IPS-18c (cell line): Measurements from ENCODE around the gene MASP1.

Experiments used
- H3K4me3 ChIP-seq: 2 replicates; pipeline ENCODE4 v1.7.0; 2013; ENCODE audit warnings: low read depth, mild to moderate bottlenecking, low read length, moderate library complexity; ENCODE audit not compliant: insufficient read depth
- H3K9me3 ChIP-seq: one replicate; pipeline ENCODE4 v1.6.1; 2013; ENCODE audit warnings: mild to moderate bottlenecking, low read length, moderate library complexity; ENCODE audit not compliant: control insufficient read depth, insufficient read depth

MASP1 gene

DNA sequence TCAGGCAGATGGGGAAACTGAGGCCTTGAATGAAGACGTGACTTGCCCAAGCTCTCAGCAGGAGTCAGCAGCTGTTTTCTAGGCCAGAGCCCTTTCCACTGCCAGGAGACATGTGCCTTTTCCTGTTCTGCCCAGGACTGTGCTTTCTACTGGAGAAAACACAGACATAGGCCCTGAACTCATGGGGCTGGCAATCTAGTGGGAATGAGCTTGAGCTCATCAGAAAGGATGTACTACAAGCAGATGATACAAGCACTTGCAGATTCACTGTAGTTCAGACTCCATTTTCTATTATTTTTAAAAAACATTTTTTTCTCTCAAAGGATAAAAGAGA is 14.4 kb downstream of the MASP1 start:
- no peaks in the 10 kb centered on the region for H3K9me3 ChIP-seq

DNA sequence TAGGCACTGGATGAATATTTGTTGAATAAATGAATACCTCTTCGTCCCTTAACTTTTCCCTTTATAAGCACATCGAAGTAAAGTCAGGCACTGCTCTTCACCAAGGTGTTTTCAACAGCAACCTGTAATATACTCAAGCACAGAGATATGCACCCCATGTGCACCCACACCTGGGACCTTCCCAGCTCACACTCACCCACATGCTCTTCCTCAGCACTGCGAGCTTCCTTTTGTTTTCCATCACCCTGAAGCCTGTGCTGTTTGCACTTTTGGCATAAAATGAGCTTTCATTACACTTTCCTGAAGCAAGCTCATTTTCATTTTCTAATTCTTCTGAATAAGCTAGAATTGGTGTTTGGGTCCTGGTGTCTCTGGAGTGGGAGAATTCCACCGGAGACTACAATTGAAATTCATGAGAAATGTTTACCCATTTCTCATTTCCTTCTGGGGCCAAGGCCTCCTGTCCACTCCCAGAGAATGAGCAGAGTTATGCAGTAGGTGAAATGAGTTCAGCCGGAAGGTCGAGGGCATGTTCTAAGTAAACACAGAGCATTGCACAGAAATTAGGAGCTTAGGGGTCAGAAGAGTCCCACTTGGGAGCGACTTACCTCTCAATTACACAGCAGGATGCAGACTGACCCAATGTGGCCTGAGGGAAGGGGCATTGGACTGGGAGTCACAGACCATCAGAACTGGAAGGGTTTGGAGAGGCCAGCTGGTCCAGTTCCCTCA is 15.0 kb downstream of the MASP1 start:
- Histone ChIP-seq H3K9me3 (no peaks in the 10 kb centered on the region), H3K4me3 (no peak overlapping the region)

More for the DNA sequence above, 14.4 kb downstream of the MASP1 start:
- no peak overlapping the region for H3K4me3 ChIP-seq

DNA sequence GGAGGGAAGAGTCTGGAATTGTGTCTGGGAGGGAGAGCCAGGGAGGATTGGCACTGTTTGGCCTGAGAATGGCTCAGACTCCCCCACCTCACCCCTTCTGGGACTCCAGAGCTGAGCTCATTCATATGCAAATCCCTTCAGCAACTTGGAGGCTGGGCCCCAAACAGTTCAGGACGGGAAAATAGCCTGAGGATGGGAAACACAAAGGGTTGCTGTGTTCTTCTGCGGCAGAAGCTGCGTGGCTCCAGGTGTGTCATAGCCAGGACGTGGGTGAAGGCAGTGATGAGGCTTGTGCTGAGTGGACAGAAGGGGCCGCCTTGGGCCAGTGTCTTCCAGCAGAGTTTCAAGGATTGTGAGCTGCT is 16.6 kb downstream of the MASP1 start:
- H3K4me3 ChIP-seq, result no peak overlapping the region

DNA sequence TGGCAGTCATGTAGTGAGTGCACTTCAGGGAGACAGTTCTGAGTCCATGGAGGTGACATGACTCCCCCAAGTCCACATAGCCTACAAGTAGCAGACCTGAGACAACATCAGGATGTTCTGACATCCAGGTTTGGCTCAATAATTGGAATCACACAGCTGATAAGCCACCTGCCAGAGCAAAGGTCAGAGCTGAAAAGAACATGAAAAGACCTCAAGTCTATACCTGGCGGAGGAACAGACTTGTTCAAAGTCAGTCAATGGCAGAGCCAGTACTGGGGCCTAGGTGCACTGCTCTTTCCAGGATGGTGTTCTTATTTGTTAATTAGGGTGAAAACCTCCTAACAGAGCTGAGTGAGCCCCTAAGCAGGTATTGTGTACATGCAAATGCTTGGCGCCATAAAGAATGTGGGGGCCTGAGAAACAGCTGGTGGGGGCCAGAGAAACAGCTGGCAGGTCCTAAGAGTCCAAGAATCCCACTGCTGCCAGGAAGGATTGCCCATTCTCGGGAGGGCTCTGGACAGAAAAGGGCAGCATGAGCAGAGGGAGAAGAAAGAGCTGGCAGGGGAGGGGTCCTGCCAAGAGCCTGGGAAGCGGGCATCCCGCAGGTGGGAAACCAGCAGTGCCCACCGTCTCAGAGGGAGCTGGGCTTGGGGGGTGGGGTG is 17.1 kb downstream of the MASP1 start:
- Histone ChIP-seq H3K4me3 (0 out of 2 replicates have a peak overlapping the region, but pooled peaks have one; percentile 4), H3K9me3 (peaks cover 2% of the 10 kb centered on the region)

More for the DNA sequence above, 16.6 kb downstream of the MASP1 start:
- peaks cover 2% of the 10 kb centered on the region for H3K9me3 ChIP-seq

DNA sequence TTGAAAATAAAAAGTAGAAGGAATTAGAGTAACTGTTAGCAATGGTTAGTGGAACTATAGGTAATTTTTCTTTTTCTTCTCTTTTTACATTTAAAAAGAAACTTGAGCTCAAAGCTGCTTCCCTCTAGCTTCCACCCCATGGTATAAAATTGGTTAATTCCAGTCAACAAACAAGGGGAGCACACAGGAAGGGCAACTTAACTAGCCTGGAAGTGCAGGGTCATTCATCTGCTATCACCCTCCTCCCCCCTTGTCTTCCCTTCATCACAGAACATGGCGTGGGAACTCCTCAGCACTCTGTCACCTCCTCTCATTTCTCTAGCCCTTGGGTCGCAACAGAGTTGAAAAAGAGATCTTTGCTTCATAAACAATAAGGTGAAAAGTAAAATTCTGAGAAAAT is 20.0 kb downstream of the MASP1 start:
- H3K4me3 ChIP-seq, result no peak overlapping the region
- peaks cover 4% of the 10 kb centered on the region for H3K9me3 ChIP-seq

DNA sequence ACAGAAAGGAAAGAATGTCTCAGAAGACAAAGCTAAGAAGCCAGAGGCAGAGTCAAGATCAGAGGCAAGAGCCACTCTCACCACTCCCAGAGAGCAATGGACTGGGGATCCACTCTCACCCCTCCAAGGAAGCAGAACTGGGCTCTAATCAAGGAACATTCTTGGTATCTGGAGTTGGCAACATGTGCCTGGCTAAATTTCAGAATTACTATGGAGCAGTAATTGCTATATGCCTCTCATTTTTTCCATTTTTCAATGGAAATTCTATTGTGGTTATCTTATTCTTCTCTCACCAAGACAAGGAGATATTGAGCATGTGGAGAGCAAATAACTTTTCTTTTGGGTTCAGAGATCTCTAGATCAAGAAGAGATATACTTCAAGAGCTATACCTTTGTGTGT is 22.1 kb downstream of the MASP1 start:
- H3K4me3 ChIP-seq, result no peak overlapping the region
- peaks cover 4% of the 10 kb centered on the region for H3K9me3 ChIP-seq

DNA sequence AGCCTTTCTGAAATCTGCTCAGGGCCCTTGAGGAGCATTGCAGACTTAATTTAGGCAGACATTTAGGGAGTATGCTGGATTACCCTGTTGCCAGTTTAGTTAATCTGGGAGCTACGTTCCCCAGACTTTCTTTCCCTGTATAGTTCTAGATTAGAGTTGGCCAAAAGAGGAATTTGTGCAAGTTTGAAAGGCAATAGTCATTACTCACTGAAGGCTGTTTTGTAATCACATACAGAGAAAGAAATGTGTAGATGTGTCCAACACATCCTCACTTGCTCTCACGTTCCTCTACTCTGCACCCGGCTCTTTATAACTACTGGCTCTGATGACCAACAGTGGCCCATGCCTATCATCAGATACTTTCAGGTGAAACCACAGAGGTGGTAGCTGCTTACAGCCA is 24.2 kb downstream of the MASP1 start:
- Histone ChIP-seq H3K9me3 (peaks cover 4% of the 10 kb centered on the region), H3K4me3 (no peak overlapping the region)

DNA sequence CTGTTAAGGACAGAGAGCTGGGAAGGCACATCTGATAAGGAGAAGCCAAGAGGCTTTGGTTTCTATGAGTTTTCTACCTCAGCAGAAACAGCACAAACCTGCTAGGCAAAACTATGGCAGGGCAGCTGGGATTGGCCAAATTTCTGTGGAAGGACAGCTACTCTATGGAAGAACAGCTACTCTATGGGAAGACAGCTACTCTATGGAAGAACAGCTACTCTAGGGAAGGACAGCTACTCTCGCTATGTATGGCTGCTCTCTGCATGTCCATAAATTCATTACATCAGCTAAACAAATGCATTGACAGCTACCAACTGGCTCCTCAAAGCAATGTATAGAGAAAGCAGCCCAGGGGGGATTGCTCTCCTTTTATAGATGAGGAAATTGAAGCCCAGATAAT is 24.8 kb downstream of the MASP1 start:
- Histone ChIP-seq H3K9me3 (peaks cover 4% of the 10 kb centered on the region), H3K4me3 (no peak overlapping the region)

DNA sequence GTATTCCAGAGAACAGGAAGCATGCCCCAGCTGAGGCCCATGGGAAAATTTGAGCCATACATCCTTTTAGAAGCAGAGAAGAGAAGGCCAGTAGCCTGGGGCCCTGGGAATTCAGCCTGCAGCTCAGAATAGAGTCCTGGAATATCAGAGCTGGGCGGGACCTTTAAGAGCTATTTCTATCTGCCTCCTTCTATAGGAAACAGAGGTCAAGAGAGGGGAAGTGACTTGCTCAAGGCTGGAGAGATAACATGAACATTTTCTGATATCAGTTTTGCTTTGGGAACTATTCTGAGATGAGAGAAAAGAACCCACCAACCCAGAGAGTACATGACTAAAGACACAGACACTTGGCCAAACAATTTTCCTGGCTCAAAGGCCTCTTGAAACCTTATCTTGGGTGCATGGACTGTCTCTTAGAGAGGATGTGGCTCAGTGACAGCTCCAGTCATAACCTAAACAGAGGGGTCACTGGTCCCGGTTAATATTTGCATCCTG is 26.0 kb downstream of the MASP1 start:
- Histone ChIP-seq H3K4me3 (no peak overlapping the region), H3K9me3 (peaks cover 4% of the 10 kb centered on the region)

DNA sequence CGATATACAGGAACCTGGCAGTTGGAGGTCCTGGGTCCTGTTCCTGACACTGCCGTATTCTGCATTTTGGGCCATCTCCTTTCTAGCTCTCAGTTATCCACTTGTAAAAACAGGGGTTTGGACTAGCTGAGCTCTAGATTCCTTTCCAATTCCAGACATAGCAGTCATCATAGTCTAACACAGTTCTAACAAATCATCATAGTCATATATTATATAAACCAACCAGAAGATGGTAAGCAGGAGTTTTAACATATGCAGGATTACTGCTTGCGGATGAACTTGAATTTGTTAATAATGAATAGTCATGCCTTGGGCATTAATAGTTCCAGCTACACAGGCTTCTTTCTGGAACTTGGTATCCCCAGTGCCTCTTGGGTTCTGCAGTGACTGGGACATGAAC is 26.6 kb downstream of the MASP1 start:
- Histone ChIP-seq H3K9me3 (peaks cover 2% of the 10 kb centered on the region), H3K4me3 (no peak overlapping the region)

DNA sequence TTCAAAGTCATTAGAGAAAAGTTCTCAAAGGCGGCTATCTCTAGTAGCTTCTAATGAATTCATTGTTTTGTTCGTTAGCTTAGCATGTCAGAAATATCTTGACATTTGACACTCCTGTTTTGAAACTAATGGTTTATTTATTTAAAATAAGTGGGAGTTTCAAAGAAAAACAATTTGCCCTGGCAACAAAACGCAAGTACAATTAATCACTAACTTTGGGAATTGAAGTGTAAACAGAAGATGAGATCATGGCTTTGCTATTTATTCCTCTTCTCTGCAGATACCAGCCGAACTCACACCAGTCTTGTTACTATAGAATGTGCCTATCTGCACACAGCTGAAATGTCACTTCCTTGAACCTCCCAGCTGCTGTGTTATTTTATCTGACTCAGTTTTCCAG is 27.5 kb downstream of the MASP1 start:
- no peak overlapping the region for H3K4me3 ChIP-seq
- no peaks in the 10 kb centered on the region for H3K9me3 ChIP-seq

DNA sequence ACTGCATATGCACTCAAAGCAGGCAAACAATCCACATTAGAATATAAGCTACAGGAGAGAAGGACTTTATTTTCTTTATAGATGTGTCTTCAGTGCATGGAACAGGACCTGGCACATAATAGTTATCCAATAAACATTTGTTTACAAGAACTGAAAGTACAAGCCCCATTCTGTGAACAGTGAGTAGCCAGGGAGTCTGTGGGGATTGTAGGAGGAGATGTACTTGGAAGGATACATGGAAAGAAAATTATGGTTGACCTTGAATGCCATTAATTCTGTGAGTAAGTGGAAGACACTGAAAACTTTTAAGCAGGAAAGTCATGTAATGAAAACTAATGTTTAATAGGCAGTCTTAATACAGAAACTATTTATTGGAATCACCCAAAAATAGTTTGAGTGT is 28.3 kb downstream of the MASP1 start:
- Histone ChIP-seq H3K4me3 (no peak overlapping the region), H3K9me3 (no peaks in the 10 kb centered on the region)

DNA sequence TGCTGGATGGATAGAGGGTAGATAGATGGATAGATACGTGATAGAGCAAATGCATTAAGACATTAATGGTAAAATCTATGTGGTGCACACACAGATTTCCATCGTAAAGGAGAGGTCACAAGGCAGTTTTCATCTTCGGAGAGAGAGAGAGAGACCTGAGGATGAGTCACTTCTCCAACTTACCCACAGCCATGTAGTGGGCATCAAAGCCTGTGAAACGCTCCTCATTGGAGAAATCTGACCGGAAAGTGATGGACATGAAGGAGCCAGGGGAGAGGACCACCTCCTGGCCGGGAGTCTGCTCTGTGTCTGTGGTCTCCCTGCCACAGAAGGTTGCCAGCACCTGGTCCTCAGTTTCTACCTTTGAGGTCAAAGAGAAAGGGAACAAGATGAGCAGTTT is 29.2 kb downstream of the MASP1 start:
- Histone ChIP-seq H3K4me3 (no peak overlapping the region), H3K9me3 (no peaks in the 10 kb centered on the region)

DNA sequence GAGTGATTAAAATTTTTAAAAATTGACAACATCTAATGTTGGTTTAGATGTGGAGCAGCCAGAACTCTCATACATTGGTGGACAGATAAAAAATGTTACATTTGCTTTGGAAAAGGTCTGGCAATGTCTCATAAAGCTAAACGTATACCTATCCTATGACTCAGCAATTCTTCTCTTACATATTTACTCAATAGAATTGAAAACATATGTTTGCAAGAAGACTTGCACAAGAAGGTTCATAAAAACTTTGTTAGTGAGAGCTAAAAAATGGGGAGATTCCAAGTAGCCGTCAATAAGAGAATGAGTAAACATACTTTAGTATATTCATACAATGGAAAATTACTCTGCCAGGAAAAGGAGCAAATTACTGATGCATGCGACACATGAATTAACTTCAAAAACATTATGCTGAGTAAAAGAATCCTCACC is 30.0 kb downstream of the MASP1 start:
- no peak overlapping the region for H3K4me3 ChIP-seq
- H3K9me3 ChIP-seq, result no peaks in the 10 kb centered on the region

DNA sequence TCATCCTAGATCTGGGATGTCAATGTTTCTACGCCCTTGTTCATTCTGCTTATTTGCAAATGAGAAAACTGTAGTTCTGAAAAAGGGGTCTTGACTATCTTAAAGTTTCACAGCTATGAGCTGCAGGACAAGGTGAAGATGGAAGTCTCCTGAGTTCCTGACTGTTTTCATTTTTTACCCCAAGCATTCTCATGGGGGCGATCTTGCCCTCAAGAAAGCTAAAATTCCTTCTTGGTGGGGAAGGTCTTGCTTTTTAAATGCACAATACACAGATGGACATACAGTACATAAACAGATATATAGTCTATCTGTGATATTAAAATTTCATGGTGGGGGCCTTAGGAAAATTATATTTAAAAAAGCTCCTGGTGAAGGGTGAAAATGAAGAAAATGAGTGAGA is 32.4 kb downstream of the MASP1 start:
- no peaks in the 10 kb centered on the region for H3K9me3 ChIP-seq
- H3K4me3 ChIP-seq, result no peak overlapping the region

DNA sequence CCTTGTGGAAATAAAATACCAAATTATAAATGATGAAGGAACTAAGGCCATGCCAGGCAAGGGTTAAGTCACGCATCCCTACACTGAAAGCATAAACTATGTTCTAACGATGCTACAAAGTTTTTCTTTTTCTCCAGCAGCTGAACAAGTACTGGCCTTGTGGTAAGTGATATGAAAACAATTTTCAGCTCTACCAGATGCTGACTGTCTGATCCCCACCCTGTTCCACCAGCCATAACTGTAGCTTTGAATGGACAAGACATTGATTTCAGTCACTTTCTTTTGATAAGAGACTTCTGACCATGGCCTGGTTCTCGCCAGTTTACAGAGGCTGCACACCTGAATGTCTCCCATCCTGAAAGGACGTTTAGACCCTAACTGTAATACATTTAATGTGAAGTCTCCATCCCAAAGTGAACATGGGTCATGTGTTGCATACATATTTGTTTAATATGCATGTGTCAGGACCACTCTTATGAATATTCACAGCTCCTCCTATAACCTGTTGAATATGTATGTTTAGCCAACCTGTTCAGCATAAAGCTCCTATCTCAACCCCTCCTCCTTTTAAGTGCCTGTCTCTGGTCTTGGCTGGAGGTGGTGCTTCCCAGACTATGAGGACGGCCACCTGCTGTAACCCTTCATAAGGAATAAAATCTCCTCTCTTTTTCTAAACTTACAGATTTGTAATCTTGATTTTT is 33.4 kb downstream of the MASP1 start:
- Histone ChIP-seq H3K9me3 (no peaks in the 10 kb centered on the region), H3K4me3 (no peak overlapping the region)

DNA sequence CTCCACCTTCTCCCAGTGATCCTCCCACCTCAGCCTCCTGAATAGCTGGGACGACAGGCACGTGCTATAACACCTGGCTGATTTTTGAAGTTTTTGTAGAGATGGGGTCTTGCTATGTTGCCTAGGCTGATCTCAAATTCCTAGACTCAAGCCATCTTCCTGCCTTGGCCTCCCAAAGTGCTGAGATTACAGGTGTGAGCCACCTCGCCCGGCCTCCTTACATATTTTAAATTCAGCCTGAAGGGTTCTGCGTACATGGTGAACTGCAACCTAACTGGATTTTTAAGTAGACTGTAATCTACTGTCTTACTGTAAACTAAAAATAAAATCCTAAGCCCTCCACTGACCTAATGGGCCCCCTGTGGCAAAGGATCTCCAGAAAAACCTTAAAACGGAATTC is 34.1 kb downstream of the MASP1 start:
- no peaks in the 10 kb centered on the region for H3K9me3 ChIP-seq
- H3K4me3 ChIP-seq, result no peak overlapping the region

DNA sequence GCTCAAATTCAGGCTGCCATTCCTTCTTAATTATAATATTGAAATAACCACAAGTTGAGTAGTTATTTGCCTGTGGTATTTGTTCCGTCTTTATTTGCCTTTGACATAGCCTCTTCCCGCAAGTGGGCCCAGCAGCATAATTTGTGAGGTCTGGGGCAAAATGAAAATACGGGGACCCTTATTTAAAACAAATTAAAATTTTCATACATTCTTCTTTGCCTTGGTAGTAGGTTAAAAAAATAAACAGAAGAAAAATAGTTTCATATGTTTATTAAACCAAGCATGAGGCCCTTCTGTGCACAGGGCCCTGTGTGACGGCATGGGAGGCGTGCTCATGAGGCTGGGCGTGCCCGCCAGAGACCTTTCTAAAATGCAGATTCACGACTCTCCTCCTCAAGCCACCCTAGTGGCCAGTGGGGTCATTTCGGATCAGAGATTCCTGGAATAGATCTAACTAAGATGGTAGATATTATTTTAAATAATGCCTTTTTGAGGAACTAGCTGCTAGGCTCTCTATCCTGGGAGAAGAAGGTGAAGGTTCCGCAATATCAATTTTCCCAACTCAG is 35.4 kb downstream of the MASP1 start:
- Histone ChIP-seq H3K9me3 (no peaks in the 10 kb centered on the region), H3K4me3 (no peak overlapping the region)
